Brain pericyte (primary cell): ENCODE results near the gene FUS.

Experiments used
- DNase-seq: peaks from one replicate; pipeline ENCODE4 v3.0.0-alpha.2; 2012; ENCODE audit warnings: low read depth, low spot score

Gene FUS

GRCh38 chr16:31202414-31203375, 22.8 kb downstream of the FUS start, which contains the start of gene PYCARD:
Gene PYCARD (minus strand): TSS chr16:31202760. CDS start chr16:31202690, 70 bp downstream.
- DNase-seq: no peak

- no peak for DNase-seq
These were observed 25.1 kb downstream of the FUS start for GRCh38 chr16:31204871-31205666.

GRCh38 chr16:31206776-31207175, 26.8 kb downstream of the FUS start:
- DNase-seq: no peak

DNA sequence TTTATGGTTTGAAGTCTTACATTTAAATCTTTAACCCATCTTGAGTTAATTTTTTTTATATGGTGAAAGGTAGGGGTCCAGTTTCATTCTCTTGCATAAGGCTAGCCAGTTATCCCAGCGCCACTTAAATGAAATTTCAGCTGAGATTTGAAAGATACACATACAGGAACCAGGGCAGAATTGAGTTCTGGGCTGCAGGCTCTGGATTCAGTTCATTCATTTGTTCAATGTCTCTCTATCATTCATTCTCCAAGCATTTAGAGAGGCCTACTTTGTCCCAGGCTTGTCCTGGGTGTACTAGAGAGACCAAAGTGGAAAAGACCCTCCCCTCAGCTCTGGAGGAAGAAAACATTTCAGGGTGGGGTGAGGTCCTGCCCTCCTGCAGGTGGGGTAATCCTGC, 33.4 kb downstream of the FUS start:
- DNase-seq: no peak

DNA sequence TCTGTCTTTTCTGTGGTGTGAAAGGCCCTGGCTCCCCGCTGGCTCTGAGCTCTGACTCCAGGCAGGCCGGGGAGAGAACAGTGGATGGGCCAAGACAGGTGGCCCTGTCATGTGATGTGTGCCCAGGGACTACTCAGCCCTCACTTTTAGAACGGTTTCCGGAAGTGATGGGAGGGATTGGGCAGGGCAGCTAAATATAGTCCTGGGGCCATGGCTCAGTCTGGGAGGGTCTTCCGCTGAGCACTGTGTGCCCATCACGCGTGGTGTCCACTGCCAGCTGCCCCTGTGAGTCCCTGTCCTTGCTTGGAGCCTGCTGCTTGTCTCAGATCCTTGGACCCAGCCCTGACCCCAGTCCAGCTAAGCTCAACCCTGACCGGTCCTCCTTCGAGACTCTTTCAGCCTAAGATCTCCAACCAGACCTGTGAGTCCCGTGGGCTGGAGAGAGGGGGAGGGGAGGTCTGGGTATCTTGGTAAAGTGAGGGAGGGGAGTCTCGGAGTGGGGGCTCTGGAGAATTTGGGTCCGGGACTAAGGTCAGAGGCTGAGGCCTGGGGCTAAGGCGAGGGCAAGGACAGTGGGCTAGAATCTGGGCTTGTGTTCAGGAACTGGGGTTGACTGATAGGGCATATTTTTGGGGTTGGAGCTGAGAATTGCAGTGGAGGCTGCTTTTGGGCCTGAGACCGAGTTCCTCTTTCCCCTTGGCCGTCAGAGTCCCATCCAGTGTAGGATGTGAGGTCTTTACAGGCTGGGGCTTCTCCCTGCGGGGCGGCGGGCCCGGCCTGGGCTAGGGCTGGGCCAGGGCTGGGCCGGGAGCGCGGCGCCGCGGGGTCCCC, 34.2 kb downstream of the FUS start, which contains the start of gene TRIM72:
TSS of gene TRIM72 (plus strand) at position 243 of the 831 bp plus-strand sequence. CDS start 620 bp downstream, outside the sequence.
- no peak for DNase-seq

DNA sequence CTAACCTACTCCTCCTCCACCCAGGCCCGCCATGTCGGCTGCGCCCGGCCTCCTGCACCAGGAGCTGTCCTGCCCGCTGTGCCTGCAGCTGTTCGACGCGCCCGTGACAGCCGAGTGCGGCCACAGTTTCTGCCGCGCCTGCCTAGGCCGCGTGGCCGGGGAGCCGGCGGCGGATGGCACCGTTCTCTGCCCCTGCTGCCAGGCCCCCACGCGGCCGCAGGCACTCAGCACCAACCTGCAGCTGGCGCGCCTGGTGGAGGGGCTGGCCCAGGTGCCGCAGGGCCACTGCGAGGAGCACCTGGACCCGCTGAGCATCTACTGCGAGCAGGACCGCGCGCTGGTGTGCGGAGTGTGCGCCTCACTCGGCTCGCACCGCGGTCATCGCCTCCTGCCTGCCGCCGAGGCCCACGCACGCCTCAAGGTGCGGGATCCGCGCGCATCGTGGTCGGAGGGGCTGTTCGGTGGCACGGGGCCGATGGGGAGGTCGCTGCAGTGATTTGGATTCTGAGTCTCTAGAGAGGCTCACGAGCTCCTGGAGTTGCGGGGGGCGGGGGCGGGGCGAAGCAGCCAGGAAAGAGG, 34.9 kb downstream of the FUS start:
- no peak for DNase-seq

DNA sequence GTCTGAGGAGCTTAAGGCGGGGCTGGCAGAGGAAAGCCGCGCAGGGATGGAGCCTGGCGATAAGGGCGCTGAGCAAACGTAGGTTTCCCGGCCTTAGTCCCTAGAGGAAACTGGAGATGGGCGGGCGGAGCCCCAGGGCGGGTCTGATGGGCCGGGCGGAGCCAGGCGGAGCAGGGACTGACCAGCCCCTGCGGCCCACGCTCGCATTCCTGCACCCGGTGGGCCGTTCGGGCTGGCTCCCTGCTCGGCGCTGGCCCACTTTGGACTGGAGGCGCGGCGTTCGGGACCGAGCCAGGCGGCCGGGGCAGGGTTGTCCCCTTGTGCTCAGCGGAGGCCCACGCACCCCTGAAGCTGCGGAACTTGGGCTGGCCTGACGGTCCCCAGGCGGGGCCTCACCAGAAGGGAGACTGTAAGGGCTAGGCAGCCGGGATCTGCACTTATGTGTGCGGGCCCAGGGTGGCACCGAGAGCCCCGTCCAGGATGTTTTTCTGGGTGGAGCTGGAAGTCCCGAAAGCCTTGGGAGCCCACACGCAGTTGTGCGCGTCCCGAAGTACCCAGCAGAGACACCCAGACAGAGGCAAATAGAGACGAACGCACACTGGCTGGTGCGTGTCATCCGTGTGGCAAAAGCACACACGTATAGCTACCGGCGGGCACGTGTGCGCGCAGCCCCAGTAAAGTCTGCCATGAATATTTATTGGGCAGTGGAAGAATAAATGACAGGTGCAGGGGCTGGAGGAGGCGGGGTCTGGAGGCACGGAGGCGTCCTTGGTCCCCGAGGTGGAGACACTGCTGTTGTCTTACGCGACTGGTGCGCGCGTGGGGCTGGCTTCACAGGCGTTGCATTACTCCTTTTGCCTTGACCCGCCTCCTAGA, 35.6 kb downstream of the FUS start:
- DNase-seq: no peak

- DNase-seq: no peak
These were observed 36.6 kb downstream of the FUS start, which contains the start of gene PYDC1 for GRCh38 chr16:31216422-31217135. Gene PYDC1 (minus strand): TSS chr16:31217135. CDS start chr16:31217028, 107 bp downstream.

DNA sequence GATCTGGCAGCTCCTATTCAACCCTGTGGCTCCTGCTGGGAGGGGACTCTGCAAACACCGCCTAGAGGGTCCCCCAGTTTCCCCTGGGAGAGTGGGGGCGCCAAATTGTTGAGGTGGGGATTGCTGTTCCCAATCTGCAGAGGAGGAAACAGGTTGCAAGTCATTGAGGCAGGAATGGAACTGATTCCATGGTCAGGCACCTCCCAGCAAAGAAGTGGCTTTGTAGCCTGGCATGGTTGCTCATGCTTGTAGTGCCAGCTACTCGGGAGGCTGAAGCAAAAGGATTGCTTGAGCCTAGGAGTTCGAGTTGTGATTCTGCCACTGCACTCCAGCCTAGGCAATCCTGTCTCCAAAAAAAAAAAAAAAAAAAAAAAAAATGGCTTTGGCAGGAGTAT, 37.2 kb downstream of the FUS start:
- DNase-seq: no peak

GRCh38 chr16:31219154-31219741, 39.3 kb downstream of the FUS start:
- no peak for DNase-seq

GRCh38 chr16:31221357-31222160, 41.6 kb downstream of the FUS start:
- no peak for DNase-seq

- no peak for DNase-seq
These were observed 43.1 kb downstream of the FUS start for GRCh38 chr16:31223044-31223443.

DNA sequence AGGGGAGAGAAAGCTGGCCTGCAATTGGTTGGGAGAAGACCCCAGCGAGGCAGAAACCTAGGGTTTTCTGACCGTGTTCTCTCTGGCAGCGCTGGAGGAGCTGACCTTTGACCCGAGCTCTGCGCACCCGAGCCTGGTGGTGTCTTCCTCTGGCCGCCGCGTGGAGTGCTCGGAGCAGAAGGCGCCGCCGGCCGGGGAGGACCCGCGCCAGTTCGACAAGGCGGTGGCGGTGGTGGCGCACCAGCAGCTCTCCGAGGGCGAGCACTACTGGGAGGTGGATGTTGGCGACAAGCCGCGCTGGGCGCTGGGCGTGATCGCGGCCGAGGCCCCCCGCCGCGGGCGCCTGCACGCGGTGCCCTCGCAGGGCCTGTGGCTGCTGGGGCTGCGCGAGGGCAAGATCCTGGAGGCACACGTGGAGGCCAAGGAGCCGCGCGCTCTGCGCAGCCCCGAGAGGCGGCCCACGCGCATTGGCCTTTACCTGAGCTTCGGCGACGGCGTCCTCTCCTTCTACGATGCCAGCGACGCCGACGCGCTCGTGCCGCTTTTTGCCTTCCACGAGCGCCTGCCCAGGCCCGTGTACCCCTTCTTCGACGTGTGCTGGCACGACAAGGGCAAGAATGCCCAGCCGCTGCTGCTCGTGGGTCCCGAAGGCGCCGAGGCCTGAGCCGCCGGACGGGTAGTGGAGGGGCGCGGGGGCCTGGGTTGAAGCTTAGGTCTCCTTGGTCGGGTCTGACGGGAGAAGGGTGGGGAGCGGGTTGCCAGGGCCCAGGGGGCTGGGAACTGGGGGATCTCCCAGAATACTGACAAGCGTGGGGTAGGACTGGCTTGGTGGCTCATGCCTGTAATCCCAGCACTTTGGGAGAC, 44.4 kb downstream of the FUS start:
- DNase-seq: no peak

GRCh38 chr16:31225193-31225592, 45.3 kb downstream of the FUS start:
- no peak for DNase-seq

DNA sequence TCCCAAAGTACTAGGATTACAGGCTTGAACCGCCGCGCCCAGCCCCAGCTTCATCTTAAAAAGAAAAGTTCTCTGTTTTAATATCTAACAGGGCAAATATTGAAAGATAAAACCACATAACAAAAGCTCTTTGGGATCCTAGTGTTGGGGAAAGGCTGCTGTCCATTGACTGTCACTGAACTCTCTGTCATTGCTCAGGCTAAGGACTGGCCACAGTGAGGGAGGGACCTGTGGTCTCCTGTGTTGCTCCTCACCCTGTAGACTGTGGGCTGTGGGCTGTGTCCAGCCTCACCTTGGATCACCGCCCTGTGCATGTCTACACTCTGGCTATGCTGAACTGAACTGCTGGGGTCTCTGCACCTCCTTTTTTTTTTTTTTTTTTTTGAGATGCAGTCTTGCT, 48.3 kb downstream of the FUS start:
- no peak for DNase-seq

- DNase-seq: no peak
These were observed 49.6 kb downstream of the FUS start for GRCh38 chr16:31229501-31229900.

DNA sequence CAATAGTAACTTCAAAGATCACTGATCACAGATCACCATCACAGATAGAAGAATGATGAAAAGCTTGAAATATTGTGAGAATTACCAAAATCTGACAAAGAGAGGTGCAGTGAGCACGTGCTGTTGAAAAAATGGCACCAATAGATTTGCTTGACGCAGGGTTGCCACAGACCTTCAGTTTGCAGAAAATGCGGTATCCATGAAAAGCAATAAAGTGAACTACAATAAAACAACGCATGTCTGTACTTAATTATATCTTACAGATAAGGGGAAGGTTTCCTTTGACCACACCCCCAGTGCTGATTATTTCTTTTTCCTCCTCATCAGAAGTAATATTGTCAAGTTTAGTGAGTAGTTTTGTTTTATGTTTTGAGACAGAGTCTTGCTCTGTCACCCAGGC, 58.1 kb downstream of the FUS start:
- DNase-seq: no peak
